SK-N-MC (cell line): ENCODE data around the gene CASTOR1.

Source experiments
- EZH2 ChIP-seq: fragments of 200-600 bp; sonication (generic); IDR thresholded peaks from one replicate; pipeline ENCODE4 v1.6.1; 2017; ENCODE audit warnings: antibody characterized with exemption
- FOXP2 ChIP-seq: optimal IDR thresholded peaks from 2 replicates; pipeline ENCODE3; 2011; ENCODE audit warnings: mild to moderate bottlenecking, moderate library complexity; ENCODE audit not compliant: insufficient read depth; ENCODE audit errors: extremely low read length, control extremely low read depth
- POLR2AphosphoS5 ChIP-seq: IDR thresholded peaks from 2 replicates; pipeline ENCODE4 v1.6.1; 2012; ENCODE audit warnings: mild to moderate bottlenecking, low read depth, low read length, borderline replicate concordance

- no peak for TF ChIP-seq POLR2AphosphoS5
- TF ChIP-seq EZH2 = no peak
- no peak for TF ChIP-seq FOXP2
These were observed 39.3 kb upstream of the CASTOR1 start for GRCh38 chr22:30328466-30329049.
